Measurements from ENCODE around the gene CNP. TPM values are rescaled to one million over a fixed set of nuclear protein-coding genes. Genes with fewer than 3 reads are reported as not detected.
"Not testable (repeated sequence)": the region's sequence is repeated elsewhere in the genome, so short reads cannot be mapped to it uniquely, and the experiment has no call there.

CNP gene
- total and polyA plus RNA-seq, 12 donors = 17.2 to 42.7 (median 25.3) TPM

- no peak for TF ChIP-seq CTCF (IDR thresholded peaks at IDR 0.05)
- Histone ChIP-seq H3K9me3 (no peaks in the 10 kb centered on the region), H3K4me1 (peaks cover 0 to 98% (median 94%) of the 10 kb centered on the region in 9 donors), H3K4me3 (no peak overlapping the region), H3K27me3 (no peaks in the 10 kb centered on the region), H3K36me3 (peaks cover 0 to 15% (median 0%) of the 10 kb centered on the region in 9 donors), H3K27ac (peak overlapping the region in 4 of 10 donors; percentile 7 to 38 (median 34))
- no peak for DNase-seq
- WGBS, 2 donors = 95 to 97% methylated on average over 3 of the region's 3 CpGs
- ATAC-seq = no peak
- intact Hi-C loops (cut with DNase I) = loop anchor here in 1 of 10 donors (5.0 kb wide), 1 partner anchor 44 kb away; the partner anchor contains the start of gene CNP
These were observed 44.4 kb downstream of the CNP start for GRCh38 chr17:42010898-42011516.

GRCh38 chr17:42012363-42012762 lies 45.8 kb downstream of the CNP start:
- WGBS, 2 donors = 82 to 85% methylated on average over 4 of the region's 4 CpGs
- not testable (repeated sequence) for H3K4me3 ChIP-seq, H3K9me3 ChIP-seq, DNase-seq, H3K27me3 ChIP-seq, ATAC-seq
- intact Hi-C loops (cut with DNase I) = loop anchor here in 1 of 10 donors (5.0 kb wide), 1 partner anchor 45 kb away; the partner anchor contains the start of gene CNP
- peak overlapping the region in 1 of 10 donors; percentile 54 for H3K27ac ChIP-seq
- H3K36me3 ChIP-seq = peaks cover 0 to 15% (median 0%) of the 10 kb centered on the region in 9 donors
- H3K4me1 ChIP-seq = peaks cover 0 to 89% (median 85%) of the 10 kb centered on the region in 9 donors

DNA sequence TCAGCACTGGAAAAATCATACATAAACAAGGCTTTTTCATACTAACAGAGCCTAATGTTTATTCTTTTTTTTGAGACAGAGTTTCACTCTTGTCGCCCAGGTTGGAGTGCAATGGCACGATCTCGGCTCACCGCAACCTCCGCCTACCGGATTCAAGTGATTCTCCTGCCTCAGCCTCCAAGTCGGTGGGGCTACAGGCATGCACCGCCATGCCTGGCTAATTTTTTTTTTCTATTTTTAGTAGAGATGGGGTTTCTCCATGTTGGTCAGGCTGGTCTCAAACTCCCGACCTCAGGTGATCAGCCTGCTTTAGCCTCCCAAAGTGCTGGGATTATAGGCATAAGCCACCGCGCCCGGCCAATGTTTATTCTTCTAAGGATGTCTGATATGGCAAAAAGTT lies 47.1 kb downstream of the CNP start:
- Histone ChIP-seq H3K36me3 (peaks cover 0 to 15% (median 0%) of the 10 kb centered on the region in 9 donors), H3K27ac (peak overlapping the region in 4 of 10 donors; percentile 3 to 54 (median 18)), H3K4me1 (peaks cover 0 to 89% (median 82%) of the 10 kb centered on the region in 9 donors)
- intact Hi-C loops (cut with DNase I) = loop anchor here in 1 of 10 donors (5.0 kb wide), 1 partner anchor 46 kb away; the partner anchor contains the start of gene CNP
- H3K27me3 ChIP-seq, H3K9me3 ChIP-seq, H3K4me3 ChIP-seq, ATAC-seq, DNase-seq: not testable (repeated sequence)
- 92 to 93% methylated on average over 12 of the region's 12 CpGs for WGBS, 2 donors

GRCh38 chr17:42016411-42016831 lies 49.8 kb downstream of the CNP start:
- ATAC-seq (no peak), DNase-seq (no peak)
- WGBS, 2 donors = 1 to 2% methylated on average over 12 of the region's 12 CpGs
- H3K36me3 ChIP-seq = peaks cover 0 to 5% (median 0%) of the 10 kb centered on the region in 9 donors
- peak overlapping the region; percentile 85 to 97 (median 94) for H3K27ac ChIP-seq
- H3K27me3 ChIP-seq = no peaks in the 10 kb centered on the region
- H3K4me1 ChIP-seq = peaks cover 4 to 82% (median 66%) of the 10 kb centered on the region in 9 donors
- peak overlapping the region; percentile 71 to 98 (median 88) for H3K4me3 ChIP-seq
- no peak for TF ChIP-seq CTCF (IDR thresholded peaks at IDR 0.05)
- intact Hi-C loops (cut with DNase I) = loop anchor here in 5 of 10 donors (5.0 kb wide), 2 partner anchors 44 to 49 kb away; partner anchors contain the start of gene CNP (in 4 of the 5)
- H3K9me3 ChIP-seq = no peaks in the 10 kb centered on the region

- H3K27me3 ChIP-seq = no peaks in the 10 kb centered on the region
- H3K36me3 ChIP-seq = peaks cover 0 to 13% (median 3%) of the 10 kb centered on the region in 9 donors
- H3K4me3 ChIP-seq = peak within 1 kb of the TSS; percentile 71 to 98 (median 88)
- peak; percentile 90 to 92 for DNase-seq
- 0% methylated on average over 70 of the region's 70 CpGs for WGBS, 2 donors
- H3K9me3 ChIP-seq = no peaks in the 10 kb centered on the region
- H3K27ac ChIP-seq = peak within 1 kb of the TSS; percentile 85 to 97 (median 94)
- H3K4me1 ChIP-seq = peaks cover 4 to 78% (median 59%) of the 10 kb centered on the region in 9 donors
- intact Hi-C loops (cut with DNase I) = loop anchor here in 5 of 10 donors (5.0 kb wide), 2 partner anchors 45 to 50 kb away; partner anchors contain the start of gene CNP (in 4 of the 5)
- no peak for TF ChIP-seq CTCF (IDR thresholded peaks at IDR 0.05)
- peak; percentile 95 to 97 (median 96) for ATAC-seq
These were observed 50.6 kb downstream of the CNP start, which contains the start of gene DNAJC7 for GRCh38 chr17:42016941-42017865. Gene DNAJC7, minus strand, starts transcription at chr17:42017439. Its CDS starts 23 bp downstream, at chr17:42017416.

Data from heart right ventricle (tissue), 16 donors.